SK-N-SH treated with all-trans-retinoic acid at 6 μM for 48 hours (cell line): ENCODE measurements around the gene COL4A4.

Experiments used
- ATAC-seq: fragments of 200-7000 bp; cut with Tn5 transposase; 3 replicates; pipeline ENCODE4 v1.9.1; 2020; ENCODE audit warnings: mild to moderate bottlenecking, moderate library complexity
- BACH2 ChIP-seq: fragments of 250-450 bp; sonication (Bioruptor Pico); IDR thresholded peaks from 2 replicates; pipeline ENCODE4 v1.9.0; 2021; ENCODE audit warnings: mild to moderate bottlenecking, borderline replicate concordance
- CSDC2 ChIP-seq: fragments of 250-450 bp; sonication (Bioruptor Pico); IDR thresholded peaks from 2 replicates; pipeline ENCODE4 v1.5.0; 2020; ENCODE audit warnings: mild to moderate bottlenecking, moderate library complexity
- GLIS3 ChIP-seq: fragments of 250-450 bp; sonication (Bioruptor Pico); IDR thresholded peaks from 2 replicates; pipeline ENCODE4 v1.5.0; 2020; ENCODE audit warnings: mild to moderate bottlenecking, moderate library complexity
- OSR1 ChIP-seq: fragments of 250-450 bp; sonication (Bioruptor Pico); IDR thresholded peaks from 2 replicates; pipeline ENCODE4 v1.8.0; 2022; ENCODE audit warnings: moderate library complexity, mild to moderate bottlenecking, inconsistent platforms
- PPARA ChIP-seq: fragments of 250-450 bp; sonication (Bioruptor Pico); IDR thresholded peaks from 2 replicates; pipeline ENCODE4 v1.5.0; 2020; ENCODE audit warnings: mild to moderate bottlenecking, borderline replicate concordance
- TCF4 ChIP-seq: fragments of 250-450 bp; sonication (Bioruptor Pico); IDR thresholded peaks from 2 replicates; pipeline ENCODE4 v1.8.0; 2021; ENCODE audit warnings: mild to moderate bottlenecking, moderate library complexity, borderline replicate concordance
- TOX ChIP-seq: fragments of 250-450 bp; sonication (Bioruptor Pico); IDR thresholded peaks from 2 replicates; pipeline ENCODE4 v1.8.0; 2021; ENCODE audit warnings: mild to moderate bottlenecking, moderate library complexity, borderline replicate concordance
- ZNF565 ChIP-seq: fragments of 450-650 bp; formaldehyde crosslinking; conservative IDR thresholded peaks from 2 replicates; pipeline ENCODE4 v1.5.0; 2020; ENCODE audit warnings: low read depth, mild to moderate bottlenecking, moderate library complexity
- ZNF70 ChIP-seq: fragments of 450-650 bp; formaldehyde crosslinking; IDR thresholded peaks from 2 replicates; pipeline ENCODE4 v1.5.0; 2020; ENCODE audit warnings: mild to moderate bottlenecking, moderate library complexity
- ZNF8 ChIP-seq: fragments of 450-650 bp; formaldehyde crosslinking; IDR thresholded peaks from 2 replicates; pipeline ENCODE4 v1.5.0; 2020; ENCODE audit warnings: mild to moderate bottlenecking, moderate library complexity
- TF ChIP-seq, protein P1 (sequence below): fragments of 250-450 bp; sonication (Bioruptor Pico); IDR thresholded peaks from 2 replicates; pipeline ENCODE4 v1.5.0; 2020; ENCODE audit warnings: mild to moderate bottlenecking, moderate library complexity
- TF ChIP-seq, protein P2 (sequence below): fragments of 250-450 bp; sonication (Bioruptor Pico); IDR thresholded peaks from 2 replicates; pipeline ENCODE4 v1.5.1; 2020; ENCODE audit warnings: low read depth, mild to moderate bottlenecking, moderate library complexity
- TF ChIP-seq, protein P3 (sequence below): fragments of 250-450 bp; sonication (Bioruptor Pico); IDR thresholded peaks from 2 replicates; pipeline ENCODE4 v1.5.1; 2021; ENCODE audit warnings: mild to moderate bottlenecking, moderate library complexity
- TF ChIP-seq, protein P4 (sequence below): fragments of 250-450 bp; sonication (Bioruptor Pico); IDR thresholded peaks from 2 replicates; pipeline ENCODE4 v1.8.0; 2021; ENCODE audit warnings: low read depth, mild to moderate bottlenecking, moderate library complexity, borderline replicate concordance
- TF ChIP-seq, protein P5 (sequence below): fragments of 250-450 bp; sonication (Bioruptor Pico); IDR thresholded peaks from 2 replicates; pipeline ENCODE4 v1.8.0; 2020; ENCODE audit warnings: mild to moderate bottlenecking, moderate library complexity, borderline replicate concordance

The COL4A4 gene

DNA sequence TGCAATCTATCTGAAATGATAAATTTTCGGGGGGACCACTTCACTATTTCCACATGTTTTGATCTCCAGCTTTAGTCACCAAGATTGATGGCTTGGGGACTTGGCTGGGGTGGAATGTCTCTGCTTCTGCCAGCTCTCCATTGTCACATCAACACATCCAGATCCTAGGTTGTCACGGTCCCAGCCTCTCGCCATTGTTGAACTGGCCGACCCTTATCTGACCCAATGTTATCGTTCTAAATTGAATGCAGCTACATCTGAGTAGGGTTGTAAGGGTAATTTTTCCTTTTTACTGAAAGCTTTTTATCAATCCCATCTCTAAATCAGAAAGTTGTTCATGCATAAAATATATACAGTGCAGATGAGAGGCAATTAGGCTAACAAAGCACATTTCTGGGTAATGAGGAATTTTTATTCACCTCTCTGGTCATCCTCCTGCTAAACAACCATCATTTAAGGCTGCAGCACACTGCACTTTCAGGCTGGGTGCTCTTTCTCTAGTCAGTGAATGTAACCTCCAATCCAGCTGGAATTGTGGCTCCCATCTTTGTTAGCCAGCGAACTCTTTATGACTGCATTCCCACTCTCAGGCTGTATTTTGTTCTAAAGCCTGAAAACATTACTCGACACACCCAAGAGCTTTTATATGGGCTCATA lies 128.2 kb downstream of the COL4A4 start:
- no peak for TF ChIP-seq OSR1 (CRISPR knock-in tag)
- TF ChIP-seq TCF4 (CRISPR knock-in tag) = peak; percentile 60; the same call in 1 of the 2 replicates
- TF ChIP-seq, protein P1, sequence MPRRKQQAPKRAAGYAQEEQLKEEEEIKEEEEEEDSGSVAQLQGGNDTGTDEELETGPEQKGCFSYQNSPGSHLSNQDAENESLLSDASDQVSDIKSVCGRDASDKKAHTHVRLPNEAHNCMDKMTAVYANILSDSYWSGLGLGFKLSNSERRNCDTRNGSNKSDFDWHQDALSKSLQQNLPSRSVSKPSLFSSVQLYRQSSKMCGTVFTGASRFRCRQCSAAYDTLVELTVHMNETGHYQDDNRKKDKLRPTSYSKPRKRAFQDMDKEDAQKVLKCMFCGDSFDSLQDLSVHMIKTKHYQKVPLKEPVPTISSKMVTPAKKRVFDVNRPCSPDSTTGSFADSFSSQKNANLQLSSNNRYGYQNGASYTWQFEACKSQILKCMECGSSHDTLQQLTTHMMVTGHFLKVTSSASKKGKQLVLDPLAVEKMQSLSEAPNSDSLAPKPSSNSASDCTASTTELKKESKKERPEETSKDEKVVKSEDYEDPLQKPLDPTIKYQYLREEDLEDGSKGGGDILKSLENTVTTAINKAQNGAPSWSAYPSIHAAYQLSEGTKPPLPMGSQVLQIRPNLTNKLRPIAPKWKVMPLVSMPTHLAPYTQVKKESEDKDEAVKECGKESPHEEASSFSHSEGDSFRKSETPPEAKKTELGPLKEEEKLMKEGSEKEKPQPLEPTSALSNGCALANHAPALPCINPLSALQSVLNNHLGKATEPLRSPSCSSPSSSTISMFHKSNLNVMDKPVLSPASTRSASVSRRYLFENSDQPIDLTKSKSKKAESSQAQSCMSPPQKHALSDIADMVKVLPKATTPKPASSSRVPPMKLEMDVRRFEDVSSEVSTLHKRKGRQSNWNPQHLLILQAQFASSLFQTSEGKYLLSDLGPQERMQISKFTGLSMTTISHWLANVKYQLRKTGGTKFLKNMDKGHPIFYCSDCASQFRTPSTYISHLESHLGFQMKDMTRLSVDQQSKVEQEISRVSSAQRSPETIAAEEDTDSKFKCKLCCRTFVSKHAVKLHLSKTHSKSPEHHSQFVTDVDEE = peak; percentile 68; the same call in 1 of the 2 replicates
- TF ChIP-seq PPARA (CRISPR knock-in tag) = no peak
- ATAC-seq = no peak

DNA sequence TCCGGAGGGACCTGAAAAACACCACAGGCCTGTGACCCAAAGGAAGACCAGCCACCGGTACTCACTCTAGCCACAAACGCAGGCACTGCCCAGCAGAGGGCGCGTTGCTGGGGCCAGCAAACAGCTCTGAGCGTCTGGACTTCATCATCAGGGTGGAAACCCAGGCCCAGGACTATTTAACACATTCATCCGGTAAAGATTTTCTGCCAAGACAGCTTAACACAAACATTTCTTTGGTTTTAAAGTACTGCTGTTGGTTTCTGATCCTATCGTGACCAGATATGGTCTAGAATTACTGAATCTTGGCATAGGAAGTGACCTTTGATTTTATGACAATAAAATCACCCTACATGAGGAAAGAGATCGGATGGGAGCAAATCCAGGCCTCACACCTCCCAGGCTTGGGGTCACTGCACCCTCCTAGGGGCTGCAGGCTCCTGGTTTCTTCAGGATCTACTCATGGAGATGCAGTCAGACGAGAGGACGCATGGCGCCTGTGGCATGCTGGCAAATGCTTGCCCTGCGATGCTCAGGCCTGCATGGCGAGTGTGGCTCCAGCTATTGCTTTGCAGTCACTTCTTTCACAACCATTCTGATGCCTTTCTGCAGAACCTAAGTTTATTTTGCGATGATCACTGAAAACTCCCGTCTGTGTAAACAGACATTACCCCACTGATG lies 130.4 kb downstream of the COL4A4 start:
- TF ChIP-seq OSR1 (CRISPR knock-in tag) (no peak), GLIS3 (CRISPR knock-in tag) (no peak), TCF4 (CRISPR knock-in tag) (peak; percentile 79; the same call in 1 of the 2 replicates), TOX (CRISPR knock-in tag) (no peak)
- TF ChIP-seq, protein P1 = peak; percentile 50; the same call in 1 of the 2 replicates
- TF ChIP-seq, protein P2, sequence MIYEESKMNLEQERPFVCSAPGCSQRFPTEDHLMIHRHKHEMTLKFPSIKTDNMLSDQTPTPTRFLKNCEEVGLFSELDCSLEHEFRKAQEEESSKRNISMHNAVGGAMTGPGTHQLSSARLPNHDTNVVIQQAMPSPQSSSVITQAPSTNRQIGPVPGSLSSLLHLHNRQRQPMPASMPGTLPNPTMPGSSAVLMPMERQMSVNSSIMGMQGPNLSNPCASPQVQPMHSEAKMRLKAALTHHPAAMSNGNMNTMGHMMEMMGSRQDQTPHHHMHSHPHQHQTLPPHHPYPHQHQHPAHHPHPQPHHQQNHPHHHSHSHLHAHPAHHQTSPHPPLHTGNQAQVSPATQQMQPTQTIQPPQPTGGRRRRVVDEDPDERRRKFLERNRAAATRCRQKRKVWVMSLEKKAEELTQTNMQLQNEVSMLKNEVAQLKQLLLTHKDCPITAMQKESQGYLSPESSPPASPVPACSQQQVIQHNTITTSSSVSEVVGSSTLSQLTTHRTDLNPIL (CRISPR knock-in tag) = no peak
- TF ChIP-seq, all 23 proteins: peak for 2
- ATAC-seq = peak; percentile 99

DNA sequence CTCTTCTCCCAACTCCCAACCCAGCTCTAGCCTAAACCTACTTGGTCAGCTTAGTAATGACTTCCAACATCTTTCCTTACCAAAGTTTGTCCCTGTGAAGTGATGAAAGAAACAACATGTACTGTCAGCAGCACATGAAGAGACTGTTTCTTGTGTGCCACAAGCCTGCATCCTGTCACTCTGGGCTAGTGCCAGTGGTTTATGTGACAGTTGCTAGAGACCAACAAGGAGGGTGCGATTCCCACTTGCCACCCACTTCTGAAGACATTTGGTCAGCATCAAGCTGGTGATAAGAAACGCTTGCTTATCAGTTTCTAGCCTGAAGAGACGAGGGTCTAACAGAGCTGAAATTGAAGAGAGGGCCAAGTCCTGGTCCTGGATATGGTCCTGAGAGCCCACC lies 132.6 kb downstream of the COL4A4 start:
- TF ChIP-seq BACH2 (CRISPR knock-in tag) (no peak), CSDC2 (CRISPR knock-in tag) (no peak), ZNF565 (CRISPR knock-in tag) (no peak), TOX (CRISPR knock-in tag) (no peak), ZNF8 (no peak), OSR1 (CRISPR knock-in tag) (no peak), PPARA (CRISPR knock-in tag) (no peak), GLIS3 (CRISPR knock-in tag) (no peak), ZNF70 (CRISPR knock-in tag) (no peak)
- TF ChIP-seq, protein P3, sequence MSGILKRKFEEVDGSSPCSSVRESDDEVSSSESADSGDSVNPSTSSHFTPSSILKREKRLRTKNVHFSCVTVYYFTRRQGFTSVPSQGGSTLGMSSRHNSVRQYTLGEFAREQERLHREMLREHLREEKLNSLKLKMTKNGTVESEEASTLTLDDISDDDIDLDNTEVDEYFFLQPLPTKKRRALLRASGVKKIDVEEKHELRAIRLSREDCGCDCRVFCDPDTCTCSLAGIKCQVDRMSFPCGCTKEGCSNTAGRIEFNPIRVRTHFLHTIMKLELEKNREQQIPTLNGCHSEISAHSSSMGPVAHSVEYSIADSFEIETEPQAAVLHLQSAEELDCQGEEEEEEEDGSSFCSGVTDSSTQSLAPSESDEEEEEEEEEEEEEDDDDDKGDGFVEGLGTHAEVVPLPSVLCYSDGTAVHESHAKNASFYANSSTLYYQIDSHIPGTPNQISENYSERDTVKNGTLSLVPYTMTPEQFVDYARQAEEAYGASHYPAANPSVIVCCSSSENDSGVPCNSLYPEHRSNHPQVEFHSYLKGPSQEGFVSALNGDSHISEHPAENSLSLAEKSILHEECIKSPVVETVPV = no peak
- TF ChIP-seq, protein P4, sequence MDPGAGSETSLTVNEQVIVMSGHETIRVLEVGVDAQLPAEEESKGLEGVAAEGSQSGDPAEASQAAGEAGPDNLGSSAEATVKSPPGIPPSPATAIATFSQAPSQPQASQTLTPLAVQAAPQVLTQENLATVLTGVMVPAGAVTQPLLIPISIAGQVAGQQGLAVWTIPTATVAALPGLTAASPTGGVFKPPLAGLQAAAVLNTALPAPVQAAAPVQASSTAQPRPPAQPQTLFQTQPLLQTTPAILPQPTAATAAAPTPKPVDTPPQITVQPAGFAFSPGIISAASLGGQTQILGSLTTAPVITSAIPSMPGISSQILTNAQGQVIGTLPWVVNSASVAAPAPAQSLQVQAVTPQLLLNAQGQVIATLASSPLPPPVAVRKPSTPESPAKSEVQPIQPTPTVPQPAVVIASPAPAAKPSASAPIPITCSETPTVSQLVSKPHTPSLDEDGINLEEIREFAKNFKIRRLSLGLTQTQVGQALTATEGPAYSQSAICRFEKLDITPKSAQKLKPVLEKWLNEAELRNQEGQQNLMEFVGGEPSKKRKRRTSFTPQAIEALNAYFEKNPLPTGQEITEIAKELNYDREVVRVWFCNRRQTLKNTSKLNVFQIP = no peak
- TF ChIP-seq, protein P1 = no peak
- TF ChIP-seq, protein P5, sequence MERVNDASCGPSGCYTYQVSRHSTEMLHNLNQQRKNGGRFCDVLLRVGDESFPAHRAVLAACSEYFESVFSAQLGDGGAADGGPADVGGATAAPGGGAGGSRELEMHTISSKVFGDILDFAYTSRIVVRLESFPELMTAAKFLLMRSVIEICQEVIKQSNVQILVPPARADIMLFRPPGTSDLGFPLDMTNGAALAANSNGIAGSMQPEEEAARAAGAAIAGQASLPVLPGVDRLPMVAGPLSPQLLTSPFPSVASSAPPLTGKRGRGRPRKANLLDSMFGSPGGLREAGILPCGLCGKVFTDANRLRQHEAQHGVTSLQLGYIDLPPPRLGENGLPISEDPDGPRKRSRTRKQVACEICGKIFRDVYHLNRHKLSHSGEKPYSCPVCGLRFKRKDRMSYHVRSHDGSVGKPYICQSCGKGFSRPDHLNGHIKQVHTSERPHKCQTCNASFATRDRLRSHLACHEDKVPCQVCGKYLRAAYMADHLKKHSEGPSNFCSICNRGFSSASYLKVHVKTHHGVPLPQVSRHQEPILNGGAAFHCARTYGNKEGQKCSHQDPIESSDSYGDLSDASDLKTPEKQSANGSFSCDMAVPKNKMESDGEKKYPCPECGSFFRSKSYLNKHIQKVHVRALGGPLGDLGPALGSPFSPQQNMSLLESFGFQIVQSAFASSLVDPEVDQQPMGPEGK = no peak
- TF ChIP-seq, protein P2 (CRISPR knock-in tag) = no peak
- no peak for ATAC-seq
